Measurements from ENCODE around the gene ERICH6B. TPM values are rescaled to one million over a fixed set of nuclear protein-coding genes. Genes with fewer than 3 reads are reported as not detected.

ERICH6B gene
- polyA plus RNA-seq, 1 of the 3 experiments (the other 2 are of a cell fraction): not detected

- TF ChIP-seq ZBTB33 (IDR thresholded peaks at IDR 0.05; ENCODE audit: borderline replicate concordance, low read depth) (no peak), NRF1 (IDR thresholded peaks at IDR 0.05; ENCODE audit: low read depth, low read length) (no peak)
These were observed 60.9 kb downstream of the ERICH6B start (continued) for GRCh38 chr13:45554604-45555109.

- Histone ChIP-seq H3K79me2 (ENCODE audit: insufficient read depth) (no peaks in the 10 kb centered on the region), H3K4me1 (ENCODE audit: control insufficient read depth in 1 of 2, insufficient read depth in 2 of 2, low read depth in 1 of 2, low read length in 1 of 2) (no peaks in the 10 kb centered on the region), H3K4me3 (ENCODE audit: low read depth in 2 of 2, low read length in 1 of 2) (no peak overlapping the region), H3F3A (replicated peaks; ENCODE audit: insufficient read depth) (no peaks in the 10 kb centered on the region), H3K27ac (ENCODE audit: low read depth in 2 of 2, low read length in 1 of 2) (no peak overlapping the region), H3K36me3 (replicated peaks in 1 of 2; ENCODE audit: control insufficient read depth in 1 of 2, insufficient read depth in 2 of 2, low read length in 1 of 2) (no peaks in the 10 kb centered on the region), H3K9ac (no peak overlapping the region), H3K9me3 (no peaks in the 10 kb centered on the region), H2AFZ (ENCODE audit: low read depth) (no peak overlapping the region), H4K20me1 (ENCODE audit: insufficient read depth) (no peaks in the 10 kb centered on the region), H3K27me3 (ENCODE audit: insufficient read depth) (peaks cover 17% of the 10 kb centered on the region; the same call in 1 of the 2 replicates), H3K9me2 (no peaks in the 10 kb centered on the region), H3K4me2 (no peak overlapping the region)
- no peak for DNase-seq
- 37% methylated on average over 6 of the region's 6 CpGs for WGBS (ENCODE audit: low lambda C conversion rate)
- POLR2A ChIA-PET: no interaction called here
- TF ChIP-seq TAF1 (IDR thresholded peaks at IDR 0.05; ENCODE audit: borderline replicate concordance, low read depth, low read length): no peak
- TF ChIP-seq GATA2 (CRISPR knock-in tag; IDR thresholded peaks at IDR 0.05): no peak
- CTCF ChIA-PET: no interaction called here
These were observed 67.3 kb downstream of the ERICH6B start for GRCh38 chr13:45548281-45548680.

GRCh38 chr13:45546410-45546765, 69.2 kb downstream of the ERICH6B start:
- TF ChIP-seq YY1 (IDR thresholded peaks at IDR 0.05; ENCODE audit: low read depth): no peak
- no peak for TF ChIP-seq TCF12 (IDR thresholded peaks at IDR 0.05)
- TF ChIP-seq, protein P1, sequence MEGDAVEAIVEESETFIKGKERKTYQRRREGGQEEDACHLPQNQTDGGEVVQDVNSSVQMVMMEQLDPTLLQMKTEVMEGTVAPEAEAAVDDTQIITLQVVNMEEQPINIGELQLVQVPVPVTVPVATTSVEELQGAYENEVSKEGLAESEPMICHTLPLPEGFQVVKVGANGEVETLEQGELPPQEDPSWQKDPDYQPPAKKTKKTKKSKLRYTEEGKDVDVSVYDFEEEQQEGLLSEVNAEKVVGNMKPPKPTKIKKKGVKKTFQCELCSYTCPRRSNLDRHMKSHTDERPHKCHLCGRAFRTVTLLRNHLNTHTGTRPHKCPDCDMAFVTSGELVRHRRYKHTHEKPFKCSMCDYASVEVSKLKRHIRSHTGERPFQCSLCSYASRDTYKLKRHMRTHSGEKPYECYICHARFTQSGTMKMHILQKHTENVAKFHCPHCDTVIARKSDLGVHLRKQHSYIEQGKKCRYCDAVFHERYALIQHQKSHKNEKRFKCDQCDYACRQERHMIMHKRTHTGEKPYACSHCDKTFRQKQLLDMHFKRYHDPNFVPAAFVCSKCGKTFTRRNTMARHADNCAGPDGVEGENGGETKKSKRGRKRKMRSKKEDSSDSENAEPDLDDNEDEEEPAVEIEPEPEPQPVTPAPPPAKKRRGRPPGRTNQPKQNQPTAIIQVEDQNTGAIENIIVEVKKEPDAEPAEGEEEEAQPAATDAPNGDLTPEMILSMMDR (IDR thresholded peaks at IDR 0.05): no peak
- TF ChIP-seq, protein P2, sequence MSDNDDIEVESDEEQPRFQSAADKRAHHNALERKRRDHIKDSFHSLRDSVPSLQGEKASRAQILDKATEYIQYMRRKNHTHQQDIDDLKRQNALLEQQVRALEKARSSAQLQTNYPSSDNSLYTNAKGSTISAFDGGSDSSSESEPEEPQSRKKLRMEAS (IDR thresholded peaks at IDR 0.05; ENCODE audit: low read depth): no peak
- TF ChIP-seq MEF2A (IDR thresholded peaks at IDR 0.05; ENCODE audit: borderline replicate concordance, low read depth): no peak
- TF ChIP-seq EP300 (IDR thresholded peaks at IDR 0.05; ENCODE audit: borderline replicate concordance in 1 of 2, low read depth in 1 of 2, low read length in 1 of 2): no peak
- TF ChIP-seq TEAD4 (IDR thresholded peaks at IDR 0.05; ENCODE audit: borderline replicate concordance, insufficient read depth): no peak
- TF ChIP-seq USF1 (IDR thresholded peaks at IDR 0.05; ENCODE audit: borderline replicate concordance, low read depth): no peak
- TF ChIP-seq RAD21 (IDR thresholded peaks at IDR 0.05; ENCODE audit: low read length): no peak
- TF ChIP-seq POLR2AphosphoS5 (IDR thresholded peaks at IDR 0.05; ENCODE audit: low read depth, low read length): no peak
- TF ChIP-seq, protein P3, sequence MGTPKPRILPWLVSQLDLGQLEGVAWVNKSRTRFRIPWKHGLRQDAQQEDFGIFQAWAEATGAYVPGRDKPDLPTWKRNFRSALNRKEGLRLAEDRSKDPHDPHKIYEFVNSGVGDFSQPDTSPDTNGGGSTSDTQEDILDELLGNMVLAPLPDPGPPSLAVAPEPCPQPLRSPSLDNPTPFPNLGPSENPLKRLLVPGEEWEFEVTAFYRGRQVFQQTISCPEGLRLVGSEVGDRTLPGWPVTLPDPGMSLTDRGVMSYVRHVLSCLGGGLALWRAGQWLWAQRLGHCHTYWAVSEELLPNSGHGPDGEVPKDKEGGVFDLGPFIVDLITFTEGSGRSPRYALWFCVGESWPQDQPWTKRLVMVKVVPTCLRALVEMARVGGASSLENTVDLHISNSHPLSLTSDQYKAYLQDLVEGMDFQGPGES (IDR thresholded peaks at IDR 0.05; ENCODE audit: low read depth, low read length): no peak
- TF ChIP-seq NRF1 (IDR thresholded peaks at IDR 0.05; ENCODE audit: low read depth, low read length): no peak
- 78% methylated on average over 8 of the region's 8 CpGs for WGBS (ENCODE audit: low lambda C conversion rate)
- Histone ChIP-seq H3K9me2 (no peaks in the 10 kb centered on the region), H3K4me1 (ENCODE audit: control insufficient read depth in 1 of 2, insufficient read depth in 2 of 2, low read depth in 1 of 2, low read length in 1 of 2) (no peaks in the 10 kb centered on the region; a peak in 1 of 4 replicates), H2AFZ (ENCODE audit: low read depth) (no peak overlapping the region), H3K27ac (ENCODE audit: low read depth in 2 of 2, low read length in 1 of 2) (no peak overlapping the region), H3K79me2 (ENCODE audit: insufficient read depth) (no peaks in the 10 kb centered on the region), H3K9ac (no peak overlapping the region), H3K27me3 (ENCODE audit: insufficient read depth) (peaks cover 17% of the 10 kb centered on the region; the same call in 1 of the 2 replicates), H3K36me3 (replicated peaks in 1 of 2; ENCODE audit: control insufficient read depth in 1 of 2, insufficient read depth in 2 of 2, low read length in 1 of 2) (no peaks in the 10 kb centered on the region), H4K20me1 (ENCODE audit: insufficient read depth) (no peaks in the 10 kb centered on the region), H3K4me3 (ENCODE audit: low read depth in 2 of 2, low read length in 1 of 2) (no peak overlapping the region), H3F3A (replicated peaks; ENCODE audit: insufficient read depth) (no peaks in the 10 kb centered on the region), H3K4me2 (no peak overlapping the region), H3K9me3 (no peaks in the 10 kb centered on the region)
- ChIA-PET POLR2A (no interaction called here), CTCF (interaction anchor here (0.9 kb wide), 1 partner anchor 464 kb away, joined by 3 read pairs; no protein-coding TSS in a partner anchor)
- no peak for DNase-seq

Data from SK-N-SH (cell line).